Lung (tissue), 12 donors: ENCODE measurements around the gene NIN. TPM values are rescaled to one million over a fixed set of nuclear protein-coding genes. Genes with fewer than 3 reads are reported as not detected.

Source experiments
- ATAC-seq: fragments of 200-7000 bp; cut with Tn5 transposase; one replicate; pipeline ENCODE4 v1.9.1; 2020; ENCODE audit warnings: moderate number of reproducible peaks; ENCODE audit not compliant: insufficient read depth, low FRiP score
- DNase-seq, 3 donors: peaks; one replicate each; pipeline ENCODE4 v3.0.0-alpha.2; 2013 to 2017
- H3K27ac ChIP-seq, 2 donors: one replicate each; pipeline ENCODE4 v1.5.1; 2013; ENCODE audit warnings: mild to moderate bottlenecking in 2 of 2, moderate library complexity in 2 of 2, control low read depth in 1 of 2, inconsistent platforms in 1 of 2, low read depth in 1 of 2, low read length in 1 of 2
- H3K27me3 ChIP-seq, 3 donors: one replicate each; pipeline ENCODE4 v1.5.1; 2013; ENCODE audit warnings: low read length in 2 of 3; ENCODE audit not compliant: control insufficient read depth in 3 of 3, insufficient read depth in 3 of 3
- H3K36me3 ChIP-seq, 4 donors: one replicate each; pipeline ENCODE4 v1.5.1; 2013; ENCODE audit warnings: low read length in 4 of 4, mild to moderate bottlenecking in 1 of 4, moderate library complexity in 1 of 4; ENCODE audit not compliant: control insufficient read depth in 4 of 4, insufficient read depth in 4 of 4
- H3K4me1 ChIP-seq, 5 donors: one replicate each; pipeline ENCODE4 v1.5.1; 2013; ENCODE audit warnings: low read length in 5 of 5, mild to moderate bottlenecking in 2 of 5, moderate library complexity in 1 of 5; ENCODE audit not compliant: control insufficient read depth in 5 of 5, insufficient read depth in 5 of 5
- H3K4me3 ChIP-seq: one replicate; pipeline ENCODE4 v1.5.1; 2013; ENCODE audit warnings: mild to moderate bottlenecking, control low read depth, moderate library complexity
- H3K9ac ChIP-seq, 2 donors: one replicate each; pipeline ENCODE4 v1.5.1; 2013; ENCODE audit warnings: low read length in 2 of 2, control low read depth in 1 of 2; ENCODE audit not compliant: insufficient read depth in 1 of 2
- H3K9me3 ChIP-seq, 4 donors: one replicate each; pipeline ENCODE4 v1.5.1; 2013; ENCODE audit warnings: low read length in 3 of 4, mild to moderate bottlenecking in 1 of 4, moderate library complexity in 1 of 4; ENCODE audit not compliant: control insufficient read depth in 4 of 4, insufficient read depth in 3 of 4
- CTCF ChIP-seq: IDR thresholded peaks from 2 replicates; pipeline ENCODE4 v1.5.1; 2012; ENCODE audit warnings: mild to moderate bottlenecking; ENCODE audit errors: control extremely low read depth, extremely low read depth
- WGBS, 2 donors: extraction: QIAGEN DNeasy Blood & Tissue Kit; methylation state at CpG; one replicate each; pipeline ENCODE4 v1.1.7; 2013; 5-methylcytosine and 5-hydroxymethylcytosine counted together
- polyA plus RNA-seq, 2 donors: library from polyadenylated mRNA; stranded (reverse); fragments of 200-250 nt; gene quantifications; one replicate each; pipeline ENCODE4 v1.2.1, GENCODE V29; 2013
- total RNA-seq, 2 donors: library from RNA; depleted of rRNA in 1 of 2; stranded (reverse); fragments of >200 nt in 1 of 2; gene quantifications; one replicate each; pipeline ENCODE4 v1.2.1, GENCODE V29; 2014 to 2021
- donor health status: control.
- donor health status: control.
- donor health status: Bipolar disorder and iron deficiency.
- donor health status: healthy.
- donor health status: DM: yes; HTN: yes; CAD: no.

Gene NIN
- total and polyA plus RNA-seq, 4 donors = 5.2 to 38.6 (median 24.2) TPM

GRCh38 chr14:50865391-50866076 lies 34.6 kb upstream of the NIN start:
- peaks cover 0 to 9% (median 3%) of the 10 kb centered on the region in 3 donors for H3K27me3 ChIP-seq
- H3K27ac ChIP-seq = no peak overlapping the region
- no peak overlapping the region for H3K4me3 ChIP-seq
- no peaks in the 10 kb centered on the region for H3K36me3 ChIP-seq
- 37 to 43% methylated on average over 11 of the region's 11 CpGs for WGBS, 2 donors
- DNase-seq (peak in 2 of 3 donors; percentile 46 to 50), ATAC-seq (no peak)
- TF ChIP-seq CTCF = no peak
- no peak overlapping the region for H3K9ac ChIP-seq
- H3K4me1 ChIP-seq = peaks cover 0 to 4% (median 0%) of the 10 kb centered on the region in 5 donors
- no peaks in the 10 kb centered on the region for H3K9me3 ChIP-seq

GRCh38 chr14:50864946-50865345 lies 34.0 kb upstream of the NIN start:
- Histone ChIP-seq H3K9me3 (no peaks in the 10 kb centered on the region), H3K27ac (no peak overlapping the region), H3K4me1 (peaks cover 0 to 8% (median 0%) of the 10 kb centered on the region in 5 donors), H3K36me3 (no peaks in the 10 kb centered on the region), H3K4me3 (no peak overlapping the region), H3K27me3 (peaks cover 0 to 6% (median 3%) of the 10 kb centered on the region in 3 donors), H3K9ac (no peak overlapping the region)
- no peak for TF ChIP-seq CTCF
- ATAC-seq (no peak), DNase-seq (no peak)
- 88 to 95% methylated on average over 5 of the region's 5 CpGs for WGBS, 2 donors

GRCh38 chr14:50864237-50864636 lies 33.3 kb upstream of the NIN start:
- no peak for TF ChIP-seq CTCF
- ATAC-seq (no peak), DNase-seq (no peak)
- H3K4me3 ChIP-seq = no peak overlapping the region
- H3K9me3 ChIP-seq = no peaks in the 10 kb centered on the region
- H3K36me3 ChIP-seq = no peaks in the 10 kb centered on the region
- H3K4me1 ChIP-seq = peaks cover 0 to 14% (median 0%) of the 10 kb centered on the region in 5 donors
- H3K9ac ChIP-seq = no peak overlapping the region
- peaks cover 0 to 3% (median 0%) of the 10 kb centered on the region in 3 donors for H3K27me3 ChIP-seq
- no peak overlapping the region for H3K27ac ChIP-seq
